ENCODE data around the gene TNFRSF12A. TPM values are rescaled to one million over a fixed set of nuclear protein-coding genes. Genes with fewer than 3 reads are reported as not detected.
"Not testable (repeated sequence)": the region's sequence is repeated elsewhere in the genome, so short reads cannot be mapped to it uniquely, and the experiment has no call there.

TNFRSF12A gene
- total and polyA plus RNA-seq, 2 of the 8 experiments (the other 6 are each of a cell fraction or from before 2014, with no cell fraction given): 81.0 to 82.5 TPM

DNA sequence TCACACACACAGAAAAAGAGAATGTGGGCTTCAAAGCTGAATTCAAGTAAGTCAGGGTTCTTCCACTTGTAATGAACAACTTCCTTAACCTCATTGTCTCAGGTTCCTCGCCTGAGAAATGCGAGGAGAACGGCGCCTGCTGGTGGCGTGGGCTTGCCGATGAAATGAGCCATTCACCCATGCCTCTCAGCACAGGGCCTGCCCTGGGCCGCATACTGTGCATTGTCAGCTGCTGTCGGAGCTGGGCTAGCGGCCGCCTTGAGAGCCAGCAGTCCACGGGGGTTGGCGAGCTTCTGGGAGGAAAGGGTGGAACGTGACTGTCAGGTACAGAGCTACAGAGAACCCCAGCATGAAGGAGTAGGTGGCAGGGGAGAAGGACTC lies 33.2 kb downstream of the TNFRSF12A start:
- H3K14ac ChIP-seq (ENCODE audit: insufficient read length); H3K4me1 ChIP-seq (replicated peaks in 1 of 4; ENCODE audit: control insufficient read depth in 3 of 4, insufficient read depth in 4 of 4, low read length in 3 of 4); H3K36me3 ChIP-seq (ENCODE audit: control insufficient read depth in 2 of 4, insufficient read depth in 4 of 4, low read length in 3 of 4); H3K4ac ChIP-seq (replicated peaks; ENCODE audit: insufficient read length, low read depth, low read length); H2BK5ac ChIP-seq (ENCODE audit: low read depth, low read length); H3K4me2 ChIP-seq (ENCODE audit: insufficient read depth in 1 of 2, low read depth in 2 of 2, low read length in 2 of 2); H3K27ac ChIP-seq (ENCODE audit: low read depth, low read length); H3K79me1 ChIP-seq (ENCODE audit: low read depth, low read length); H3K23ac ChIP-seq (ENCODE audit: insufficient read length); H3K79me2 ChIP-seq (ENCODE audit: control insufficient read depth in 1 of 2, insufficient read depth in 2 of 2, low read length in 2 of 2); H4K8ac ChIP-seq (ENCODE audit: extremely low read depth, insufficient read depth, low read length); H2BK20ac ChIP-seq (ENCODE audit: low read length); H3K9ac ChIP-seq (replicated peaks in 1 of 4; ENCODE audit: extremely low read depth in 1 of 4, low read depth in 3 of 4, low read length in 3 of 4); H2BK15ac ChIP-seq (ENCODE audit: low read length); H3K56ac ChIP-seq (replicated peaks; ENCODE audit: insufficient read length, low read depth, low read length); H2AK5ac ChIP-seq (ENCODE audit: low read depth, low read length); DNase-seq (ENCODE audit: low read depth in 1 of 2, low spot score in 2 of 2); H3K18ac ChIP-seq (ENCODE audit: extremely low read depth, low read length); H3K27me3 ChIP-seq (replicated peaks in 1 of 4; ENCODE audit: control insufficient read depth in 3 of 4, extremely low read depth in 1 of 4, insufficient read depth in 3 of 4, low read length in 3 of 4); H3K4me3 ChIP-seq (ENCODE audit: extremely low read depth in 1 of 4, insufficient read depth in 2 of 4, low read depth in 3 of 4, low read length in 4 of 4); H2BK120ac ChIP-seq (replicated peaks; ENCODE audit: low read depth, low read length); H2BK12ac ChIP-seq (ENCODE audit: low read depth, low read length); H3K23me2 ChIP-seq (ENCODE audit: low read depth, low read length); H4K5ac ChIP-seq (ENCODE audit: insufficient read length, low read depth, low read length); H4K91ac ChIP-seq (replicated peaks; ENCODE audit: insufficient read length, low read length); H2AFZ ChIP-seq (ENCODE audit: low read length); H3K9me3 ChIP-seq (ENCODE audit: insufficient read depth in 2 of 2, low read depth in 1 of 2, low read length in 1 of 2); POLR2A ChIA-PET (ENCODE audit: partially characterized antibody): not testable (repeated sequence)
- WGBS, 2 experiments (ENCODE audit: extremely low coverage in 1 of 2, insufficient coverage in 1 of 2, insufficient read length in 1 of 2, insufficient replicate concordance in 2 of 2, low coverage in 1 of 2, low lambda C conversion rate in 2 of 2, missing lambda C conversion rate in 1 of 2): 88% methylated on average over 10 of the region's 13 CpGs; no CpG with 5 or more reads in 1 of the 2 experiments
- CTCF ChIA-PET (ENCODE audit: partially characterized antibody): interaction anchor here (7.4 kb wide), 1 partner anchor 22 kb away, joined by 117 read pairs; no protein-coding TSS in a partner anchor
- TF ChIP-seq, protein P1, sequence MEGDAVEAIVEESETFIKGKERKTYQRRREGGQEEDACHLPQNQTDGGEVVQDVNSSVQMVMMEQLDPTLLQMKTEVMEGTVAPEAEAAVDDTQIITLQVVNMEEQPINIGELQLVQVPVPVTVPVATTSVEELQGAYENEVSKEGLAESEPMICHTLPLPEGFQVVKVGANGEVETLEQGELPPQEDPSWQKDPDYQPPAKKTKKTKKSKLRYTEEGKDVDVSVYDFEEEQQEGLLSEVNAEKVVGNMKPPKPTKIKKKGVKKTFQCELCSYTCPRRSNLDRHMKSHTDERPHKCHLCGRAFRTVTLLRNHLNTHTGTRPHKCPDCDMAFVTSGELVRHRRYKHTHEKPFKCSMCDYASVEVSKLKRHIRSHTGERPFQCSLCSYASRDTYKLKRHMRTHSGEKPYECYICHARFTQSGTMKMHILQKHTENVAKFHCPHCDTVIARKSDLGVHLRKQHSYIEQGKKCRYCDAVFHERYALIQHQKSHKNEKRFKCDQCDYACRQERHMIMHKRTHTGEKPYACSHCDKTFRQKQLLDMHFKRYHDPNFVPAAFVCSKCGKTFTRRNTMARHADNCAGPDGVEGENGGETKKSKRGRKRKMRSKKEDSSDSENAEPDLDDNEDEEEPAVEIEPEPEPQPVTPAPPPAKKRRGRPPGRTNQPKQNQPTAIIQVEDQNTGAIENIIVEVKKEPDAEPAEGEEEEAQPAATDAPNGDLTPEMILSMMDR (IDR thresholded peaks at IDR 0.05; ENCODE audit: control extremely low read depth in 1 of 3, insufficient read depth in 1 of 3, low read depth in 1 of 3, low read length in 3 of 3): peak in 2 of 3 experiments; percentile 19 to 34; a peak in 3 of 4 replicates
- TF ChIP-seq RAD21 (IDR thresholded peaks at IDR 0.05 in 1 of 2, conservative IDR thresholded peaks at IDR 0.05 in 1 of 2; ENCODE audit: low read depth in 2 of 2, low read length in 2 of 2): peak; percentile 7 to 15; a peak in 3 of 4 replicates
- peak; percentile 94 for FAIRE-seq
- peaks cover 7 to 22% of the 10 kb centered on the region in 2 experiments for H4K20me1 ChIP-seq (replicated peaks in 1 of 2; ENCODE audit: control insufficient read depth in 1 of 2, insufficient read depth in 2 of 2, low read length in 2 of 2)
